ENCODE results near the gene GPLD1. TPM values are rescaled to one million over a fixed set of nuclear protein-coding genes. Genes with fewer than 3 reads are reported as not detected.
"Not testable (repeated sequence)": the region's sequence is repeated elsewhere in the genome, so short reads cannot be mapped to it uniquely, and the experiment has no call there.

Gene GPLD1
- total RNA-seq, 2 experiments from 2014 or later: 0.52 to 0.74 TPM

DNA sequence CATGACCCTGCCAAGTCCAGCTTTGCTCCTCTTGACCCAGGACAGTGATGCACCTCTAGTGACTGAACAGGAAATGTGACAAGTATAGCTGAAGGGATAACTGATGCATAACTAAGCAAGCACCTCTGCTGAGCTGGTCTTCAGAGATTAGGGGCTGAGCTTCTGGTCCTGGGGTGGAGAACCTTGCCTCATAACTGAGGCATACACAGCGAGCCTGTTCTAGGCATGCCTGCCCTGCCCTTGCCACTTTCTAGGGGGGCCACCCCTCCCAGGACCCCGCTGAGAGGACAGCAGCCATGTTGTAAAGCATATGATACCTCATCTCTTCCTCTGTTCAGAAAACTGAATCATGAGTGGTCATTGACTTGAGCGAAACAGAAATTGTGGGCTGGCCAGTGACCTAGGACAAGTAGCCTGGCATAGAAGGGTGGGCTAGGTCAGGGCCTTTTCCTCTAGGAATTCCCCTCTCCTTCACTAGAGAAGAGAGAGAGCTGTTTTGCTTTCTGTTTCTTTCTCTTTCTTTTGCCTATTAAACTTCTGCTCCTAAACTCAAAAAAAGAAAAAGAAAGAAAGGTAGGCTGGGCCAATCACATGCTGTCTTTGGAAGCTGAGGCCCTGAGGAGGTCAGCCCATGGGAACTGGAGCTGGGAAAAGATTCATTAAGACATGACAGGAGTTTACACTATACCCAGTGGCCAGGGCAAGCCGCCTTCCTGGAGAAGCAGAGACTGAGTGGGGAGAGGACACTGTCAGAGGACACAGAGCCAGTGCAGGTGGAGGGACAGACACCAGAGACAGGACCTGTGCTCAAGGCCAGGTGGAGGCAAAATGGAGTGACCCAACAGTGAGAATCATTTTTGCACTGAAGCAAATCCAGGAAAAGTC is 28.5 kb upstream of the GPLD1 start:
- intact Hi-C loops (cut with micrococcal nuclease): no loop called here
- H3K27ac Mint-ChIP-seq: peak overlapping the region; percentile 75
- H3K4me3 Mint-ChIP-seq: no peak overlapping the region
- H3K36me3 Mint-ChIP-seq (ENCODE audit: low read depth): peaks cover 10% of the 10 kb centered on the region
- DNase-seq: no peak
- H3K4me1 Mint-ChIP-seq (ENCODE audit: low read depth): peaks cover 8% of the 10 kb centered on the region
- no peaks in the 10 kb centered on the region for H3K9me3 Mint-ChIP-seq
- CTCF ChIA-PET: interaction anchor here (0.7 to 3.3 kb wide), 4 partner anchors 22 to 235 kb away, joined by 3 to 13 read pairs (median 4); partner anchors contain the start of genes ALDH5A1 and MRS2
- H3K27me3 Mint-ChIP-seq (ENCODE audit: low read depth): no peaks in the 10 kb centered on the region

DNA sequence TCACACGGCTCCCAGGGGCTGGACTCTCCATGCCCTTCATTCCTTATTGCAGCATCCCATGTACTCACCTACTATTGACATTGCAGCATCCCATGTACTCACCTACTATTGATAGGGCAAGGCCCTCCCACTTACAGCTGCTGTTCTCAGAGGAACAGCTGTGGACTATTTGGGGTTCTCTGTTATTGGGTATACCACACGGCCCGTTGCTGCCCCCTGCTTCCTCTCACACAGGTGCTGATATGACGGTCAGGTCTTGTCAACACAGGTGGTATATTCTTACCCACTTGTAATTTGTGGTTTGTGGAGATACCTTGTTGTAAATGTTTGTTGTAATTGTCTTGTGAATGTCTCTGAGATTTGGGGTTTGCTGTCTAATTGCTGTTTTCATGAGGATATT is 24.2 kb upstream of the GPLD1 start:
- Mint-ChIP-seq H3K27me3 (ENCODE audit: low read depth) (no peaks in the 10 kb centered on the region), H3K4me3 (no peak overlapping the region), H3K4me1 (ENCODE audit: low read depth) (peaks cover 8% of the 10 kb centered on the region), H3K9me3 (no peaks in the 10 kb centered on the region), H3K27ac (no peak overlapping the region), H3K36me3 (ENCODE audit: low read depth) (peaks cover 26% of the 10 kb centered on the region)
- DNase-seq: no peak
- CTCF ChIA-PET: interaction anchor here (1.1 to 2.3 kb wide), 2 partner anchors 19 to 83 kb away, joined by 3 to 6 read pairs; no protein-coding TSS in a partner anchor
- intact Hi-C loops (cut with micrococcal nuclease): no loop called here

DNA sequence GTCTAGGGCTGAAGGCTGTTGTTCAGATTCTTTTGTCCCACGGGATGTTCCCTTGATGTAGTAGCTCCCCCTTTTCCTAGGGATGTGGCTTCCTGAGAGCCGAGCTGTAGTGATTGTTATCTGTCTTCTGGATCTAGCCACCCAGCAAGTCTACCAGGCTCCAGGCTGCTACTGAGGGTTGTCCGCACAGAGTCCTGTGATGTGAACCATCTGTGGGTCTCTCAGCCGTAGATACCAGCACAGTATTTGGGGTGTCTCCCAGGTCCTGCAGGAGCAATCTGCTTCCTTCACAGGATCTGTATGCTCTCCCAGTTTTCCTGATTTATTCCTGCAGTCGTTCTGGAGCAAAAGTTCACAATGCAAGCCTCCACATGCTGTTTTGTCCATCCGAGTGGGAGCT is 22.6 kb upstream of the GPLD1 start:
- H3K27ac Mint-ChIP-seq; intact Hi-C loops (cut with micrococcal nuclease): not testable (repeated sequence)

DNA sequence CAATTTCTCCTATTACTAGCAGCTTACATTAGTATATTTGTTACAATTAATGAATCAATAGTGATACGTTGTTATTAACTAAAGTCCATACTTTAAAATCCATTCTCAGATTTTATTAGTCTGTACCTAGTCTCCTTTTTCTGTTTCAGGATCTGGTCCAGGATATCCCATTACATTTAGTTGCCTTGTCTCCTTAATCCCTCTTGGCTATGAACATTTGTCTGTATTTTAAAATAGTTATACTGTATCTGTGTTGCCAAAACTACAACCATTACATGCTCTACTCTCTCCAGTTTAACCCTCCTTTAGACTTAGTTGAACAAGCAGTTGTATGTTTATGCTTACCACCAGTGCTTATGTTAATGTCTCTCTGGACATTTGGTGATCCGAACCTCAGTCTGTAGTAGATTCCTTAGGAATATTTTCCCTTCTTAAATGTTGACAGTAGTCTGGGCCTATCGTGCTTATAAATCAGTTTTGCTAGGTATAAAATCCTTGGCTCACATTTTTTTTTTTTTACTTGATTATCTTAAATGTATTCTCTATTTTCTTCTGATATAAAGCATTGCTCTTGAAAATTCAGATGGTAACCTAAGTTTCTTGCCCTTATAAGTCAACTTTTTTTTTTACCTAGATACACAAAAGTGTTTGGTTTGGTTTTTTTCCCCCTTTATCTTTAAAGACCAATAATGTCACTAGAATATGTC is 17.6 kb upstream of the GPLD1 start:
- H3K9me3 Mint-ChIP-seq: peaks cover 3% of the 10 kb centered on the region
- intact Hi-C loops (cut with micrococcal nuclease): no loop called here
- H3K27me3 Mint-ChIP-seq (ENCODE audit: low read depth): no peaks in the 10 kb centered on the region
- no peak overlapping the region for H3K4me3 Mint-ChIP-seq
- CTCF ChIA-PET: no interaction called here
- H3K4me1 Mint-ChIP-seq (ENCODE audit: low read depth): no peaks in the 10 kb centered on the region
- no peak for DNase-seq
- no peak overlapping the region for H3K27ac Mint-ChIP-seq
- peaks cover 46% of the 10 kb centered on the region for H3K36me3 Mint-ChIP-seq (ENCODE audit: low read depth)

More for the DNA sequence above, 22.6 kb upstream of the GPLD1 start:
- CTCF ChIA-PET: interaction anchor here (0.6 to 2.3 kb wide), 5 partner anchors 9 to 225 kb away, joined by 3 to 6 read pairs (median 3); no protein-coding TSS in a partner anchor
- H3K27me3 Mint-ChIP-seq (ENCODE audit: low read depth); H3K9me3 Mint-ChIP-seq; H3K4me3 Mint-ChIP-seq; H3K4me1 Mint-ChIP-seq (ENCODE audit: low read depth); DNase-seq: not testable (repeated sequence)
- H3K36me3 Mint-ChIP-seq (ENCODE audit: low read depth): peaks cover 38% of the 10 kb centered on the region

DNA sequence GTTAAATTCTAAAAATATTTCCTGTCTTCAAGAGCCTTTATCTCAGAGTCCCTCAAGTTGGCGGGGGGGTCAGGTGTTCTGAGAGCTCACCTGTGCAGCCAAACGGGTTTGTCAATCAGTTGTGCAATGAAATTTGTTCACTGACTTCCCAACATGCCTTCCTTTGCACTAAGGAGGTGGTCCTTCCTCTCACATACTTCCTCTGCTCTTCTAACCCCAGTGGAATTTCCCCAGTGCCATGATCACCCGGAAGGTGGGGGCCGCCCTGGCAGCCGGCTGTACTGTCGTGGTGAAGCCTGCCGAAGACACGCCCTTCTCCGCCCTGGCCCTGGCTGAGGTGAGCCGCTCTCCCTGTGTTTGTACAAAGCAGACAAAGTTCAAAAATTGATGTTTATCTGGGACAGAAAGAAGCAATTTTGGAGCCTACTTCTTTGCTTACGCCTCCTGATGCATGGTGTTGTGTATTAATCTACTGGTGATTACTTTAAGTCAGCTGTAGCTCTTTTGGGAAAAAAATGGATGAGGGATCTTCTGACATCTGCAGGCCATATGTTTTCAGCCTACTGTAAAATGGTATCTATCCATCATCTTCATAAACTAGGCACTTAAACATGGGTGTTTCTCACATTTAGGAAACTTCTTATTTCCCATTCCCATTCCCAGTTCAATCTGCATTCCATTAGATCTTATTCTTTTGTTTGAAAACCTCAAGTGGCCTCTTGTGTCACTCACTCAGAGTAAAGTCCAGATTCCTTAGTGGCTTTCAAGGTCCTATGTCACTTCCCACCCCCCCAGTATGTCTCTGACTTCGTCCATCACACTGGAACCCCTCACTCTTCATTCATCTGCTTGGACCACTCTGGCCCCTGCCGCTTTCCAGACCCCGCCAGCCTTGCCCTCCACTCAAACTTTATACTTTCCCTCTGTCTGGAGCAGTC is 15.5 kb upstream of the GPLD1 start:
- DNase-seq: no peak
- Mint-ChIP-seq H3K4me1 (ENCODE audit: low read depth) (peaks cover 3% of the 10 kb centered on the region), H3K27me3 (ENCODE audit: low read depth) (no peaks in the 10 kb centered on the region), H3K9me3 (peaks cover 3% of the 10 kb centered on the region), H3K4me3 (no peak overlapping the region), H3K36me3 (ENCODE audit: low read depth) (peaks cover 38% of the 10 kb centered on the region), H3K27ac (no peak overlapping the region)
- intact Hi-C loops (cut with micrococcal nuclease): no loop called here
- CTCF ChIA-PET: interaction anchor here (0.6 kb wide), 1 partner anchor 73 kb away, joined by 3 read pairs; no protein-coding TSS in a partner anchor

DNA sequence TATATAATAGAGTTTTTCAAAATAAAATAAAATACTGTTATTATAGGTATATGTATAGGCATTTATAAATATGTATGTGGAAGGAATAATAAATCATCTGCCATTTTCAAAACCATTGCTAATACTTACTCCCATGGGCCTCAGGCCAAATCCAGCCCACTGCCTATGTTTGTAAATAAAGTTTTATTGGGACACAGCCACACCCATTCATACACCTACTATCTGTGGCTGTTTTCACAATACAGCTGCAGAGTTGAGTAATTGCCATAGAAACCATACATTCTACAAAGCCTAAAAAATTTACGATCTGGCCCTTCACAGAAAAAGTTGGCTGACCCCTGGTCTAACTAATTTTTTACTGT is 14.9 kb upstream of the GPLD1 start:
- CTCF ChIA-PET: no interaction called here
- H3K36me3 Mint-ChIP-seq (ENCODE audit: low read depth): peaks cover 32% of the 10 kb centered on the region
- DNase-seq: no peak

DNA sequence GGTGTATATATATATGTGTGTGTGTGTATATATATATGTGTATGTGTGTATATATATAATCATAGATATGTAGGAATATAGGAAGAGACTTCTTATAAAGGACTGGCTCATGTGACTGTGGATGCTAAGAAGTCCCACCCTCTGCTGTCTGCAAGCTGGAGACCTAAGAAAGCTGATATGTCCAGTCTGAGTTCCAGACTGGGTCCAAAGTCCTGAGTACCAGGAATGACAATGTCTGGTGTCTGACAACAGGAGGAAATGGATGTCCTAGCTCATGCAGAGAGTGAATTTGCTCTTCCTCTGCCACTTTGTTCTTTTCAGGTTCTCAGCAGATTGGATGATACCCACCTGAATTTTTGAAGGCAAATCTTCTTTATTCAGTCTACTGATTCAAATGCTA is 12.5 kb upstream of the GPLD1 start:
- Mint-ChIP-seq H3K27me3 (ENCODE audit: low read depth) (no peaks in the 10 kb centered on the region), H3K4me3 (no peak overlapping the region), H3K4me1 (ENCODE audit: low read depth) (peaks cover 3% of the 10 kb centered on the region), H3K36me3 (ENCODE audit: low read depth) (peaks cover 18% of the 10 kb centered on the region), H3K27ac (no peak overlapping the region), H3K9me3 (peaks cover 3% of the 10 kb centered on the region)
- intact Hi-C loops (cut with micrococcal nuclease): no loop called here
- DNase-seq: no peak
- CTCF ChIA-PET: interaction anchor here (1.4 kb wide), 1 partner anchor 78 kb away, joined by 3 read pairs; no protein-coding TSS in a partner anchor

More for the DNA sequence above, 14.9 kb upstream of the GPLD1 start:
- Mint-ChIP-seq H3K4me1 (ENCODE audit: low read depth) (peaks cover 3% of the 10 kb centered on the region), H3K9me3 (peaks cover 3% of the 10 kb centered on the region), H3K4me3 (no peak overlapping the region), H3K27ac (no peak overlapping the region), H3K27me3 (ENCODE audit: low read depth) (no peaks in the 10 kb centered on the region)
- intact Hi-C loops (cut with micrococcal nuclease): no loop called here

DNA sequence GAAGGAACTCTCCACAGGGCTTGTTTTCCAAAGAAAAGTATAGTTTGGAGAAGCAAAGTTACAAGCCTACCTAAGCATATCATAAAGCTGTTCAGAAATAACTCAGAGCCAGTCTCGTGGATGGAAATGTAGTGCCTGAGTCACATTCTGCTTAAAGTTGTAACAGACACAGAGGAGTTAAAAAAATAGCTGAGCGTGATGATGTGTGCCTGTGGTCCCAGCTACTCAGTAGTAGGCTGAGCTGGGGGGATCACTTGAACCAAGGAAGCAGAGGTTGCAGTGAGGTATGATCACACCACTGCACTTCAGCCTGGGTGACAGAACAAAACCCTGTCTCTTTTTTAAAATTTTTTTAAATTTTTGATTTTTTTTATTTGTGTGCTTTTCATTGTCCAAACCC is 12.0 kb upstream of the GPLD1 start:
- no peak for DNase-seq
- Mint-ChIP-seq H3K36me3 (ENCODE audit: low read depth) (peaks cover 20% of the 10 kb centered on the region), H3K27me3 (ENCODE audit: low read depth) (no peaks in the 10 kb centered on the region), H3K9me3 (peaks cover 7% of the 10 kb centered on the region), H3K4me1 (ENCODE audit: low read depth) (peaks cover 3% of the 10 kb centered on the region), H3K27ac (no peak overlapping the region), H3K4me3 (no peak overlapping the region)
- intact Hi-C loops (cut with micrococcal nuclease): no loop called here
- CTCF ChIA-PET: interaction anchor here (1.0 to 1.4 kb wide), 3 partner anchors 10 to 79 kb away, joined by 3 to 4 read pairs (median 3); no protein-coding TSS in a partner anchor

DNA sequence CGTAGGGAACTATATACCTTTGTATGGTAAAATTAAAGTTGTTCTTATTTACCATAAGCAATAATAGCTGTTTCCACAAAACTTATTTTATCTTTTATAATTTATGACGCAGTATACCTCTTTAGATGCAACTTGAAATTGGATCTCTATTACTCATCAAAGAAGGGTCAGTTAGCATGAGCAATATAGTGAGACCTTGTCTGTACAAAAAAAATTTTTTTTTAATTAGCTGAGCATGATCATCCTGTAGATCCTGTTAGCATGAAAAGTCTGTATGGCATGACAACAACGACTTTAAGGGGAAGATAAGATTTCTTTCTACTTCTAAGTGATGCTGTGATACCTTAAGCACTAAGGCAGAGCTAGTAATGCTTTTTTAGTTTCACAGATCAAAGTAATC is 11.3 kb upstream of the GPLD1 start:
- Mint-ChIP-seq H3K27me3 (ENCODE audit: low read depth) (no peaks in the 10 kb centered on the region), H3K27ac (no peak overlapping the region), H3K9me3 (peaks cover 8% of the 10 kb centered on the region), H3K36me3 (ENCODE audit: low read depth) (peaks cover 23% of the 10 kb centered on the region), H3K4me3 (no peak overlapping the region), H3K4me1 (ENCODE audit: low read depth) (peaks cover 4% of the 10 kb centered on the region)
- intact Hi-C loops (cut with micrococcal nuclease): no loop called here
- CTCF ChIA-PET: interaction anchor here (0.5 to 1.4 kb wide), 5 partner anchors 11 to 79 kb away, joined by 3 to 6 read pairs (median 4); no protein-coding TSS in a partner anchor
- no peak for DNase-seq

DNA sequence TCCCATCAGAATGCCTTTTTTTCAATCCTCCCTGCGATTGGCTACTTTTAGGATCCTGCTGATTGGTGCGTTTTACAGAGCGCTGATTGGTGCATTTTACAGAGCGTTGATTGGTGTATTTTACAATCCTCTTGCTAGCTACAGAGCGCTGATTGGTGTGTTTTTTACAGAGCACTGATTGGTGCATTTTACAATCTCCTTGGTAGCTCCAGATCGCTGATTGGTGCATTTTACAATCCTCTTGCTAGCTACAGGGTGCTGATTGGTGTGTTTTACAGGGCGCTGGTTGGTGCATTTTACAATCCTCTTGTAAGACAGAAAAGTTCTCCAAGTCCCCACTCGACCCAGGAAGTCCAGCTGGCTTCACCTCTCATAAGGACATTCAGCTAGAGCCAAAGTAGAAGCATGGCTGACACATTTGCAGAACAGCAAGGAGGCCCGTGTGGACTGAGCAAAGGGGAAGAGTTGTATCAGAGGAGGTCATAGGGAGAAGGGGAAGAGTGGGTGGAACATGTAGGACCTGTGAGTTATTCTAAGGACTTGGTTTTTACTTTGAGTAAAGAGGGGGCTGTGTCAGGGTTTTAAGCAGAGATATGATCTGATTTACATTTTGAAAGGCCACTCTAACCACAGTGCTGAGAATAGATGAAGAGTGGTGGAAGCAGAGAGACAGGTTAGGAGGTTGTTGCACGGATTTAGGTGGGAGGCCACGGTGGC is 8.0 kb upstream of the GPLD1 start:
- no peak for DNase-seq
- H3K4me3 Mint-ChIP-seq: no peak overlapping the region
- peaks cover 11% of the 10 kb centered on the region for H3K36me3 Mint-ChIP-seq (ENCODE audit: low read depth)
- intact Hi-C loops (cut with micrococcal nuclease): loop anchor here (5.0 kb wide), 1 partner anchor 150 kb away; the partner anchor contains the start of gene KIAA0319
- H3K27me3 Mint-ChIP-seq (ENCODE audit: low read depth): no peaks in the 10 kb centered on the region
- peaks cover 18% of the 10 kb centered on the region for H3K4me1 Mint-ChIP-seq (ENCODE audit: low read depth)
- CTCF ChIA-PET: interaction anchor here (1.5 to 5.7 kb wide), 3 partner anchors 16 to 24 kb away, joined by 5 to 47 read pairs (median 13); no protein-coding TSS in a partner anchor
- no peak overlapping the region for H3K27ac Mint-ChIP-seq
- peaks cover 8% of the 10 kb centered on the region for H3K9me3 Mint-ChIP-seq

Data from activated naive CD4-positive, alpha-beta T cell treated with anti-CD3 and anti-CD28 coated beads for 36 hours (primary cell).